ENCODE data around the gene VPS13C. TPM values are rescaled to one million over a fixed set of nuclear protein-coding genes. Genes with fewer than 3 reads are reported as not detected.

VPS13C gene
- total RNA-seq, 5 donors from 2014 or later (not counting 1 experiment from before 2014, with no cell fraction given): 84.4 to 136 (median 117) TPM

DNA sequence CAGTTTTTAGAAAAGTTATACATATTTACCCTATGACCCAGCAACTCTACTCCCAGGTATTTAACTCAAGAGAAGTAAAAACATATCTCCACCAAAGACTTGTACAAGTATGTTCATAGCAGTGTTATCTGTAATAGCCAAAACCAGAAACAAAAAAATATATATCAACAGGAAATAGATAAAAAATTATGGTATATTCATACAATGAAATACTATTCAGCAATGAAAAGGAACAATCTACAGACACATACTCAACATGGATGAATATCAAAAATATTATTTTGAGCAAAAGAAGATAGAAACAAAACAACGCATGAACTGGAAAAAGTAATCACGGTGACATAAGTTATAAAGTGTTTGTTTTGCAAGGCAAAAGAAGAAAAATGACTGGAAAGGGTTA, 72.4 kb downstream of the VPS13C start:
- Mint-ChIP-seq H3K4me3 (no peak overlapping the region), H3K9me3 (peaks cover 0 to 8% (median 0%) of the 10 kb centered on the region in 3 donors), H3K27me3 (no peaks in the 10 kb centered on the region), H3K27ac (no peak overlapping the region), H3K4me1 (no peaks in the 10 kb centered on the region), H3K36me3 (peaks cover 64% of the 10 kb centered on the region)
- DNase-seq: no peak
- H3K9me3 ChIP-seq: no peaks in the 10 kb centered on the region
- no peak for ATAC-seq (replicated peaks in 1 of 4)
- WGBS (ENCODE audit: insufficient coverage): no CpG with 5 or more reads among the region's 2 CpGs
- no peak overlapping the region for H3K4me3 ChIP-seq (ENCODE audit: control insufficient read depth in 1 of 2, extremely low read depth in 1 of 2, low read length in 1 of 2)
- no peaks in the 10 kb centered on the region for H3K27me3 ChIP-seq (replicated peaks in 1 of 2; ENCODE audit: control insufficient read depth in 2 of 2, extremely low read depth in 1 of 2, insufficient read depth in 2 of 2, low read length in 1 of 2)
- H3K36me3 ChIP-seq (ENCODE audit: control insufficient read depth in 2 of 2, extremely low read depth in 1 of 2, insufficient read depth in 1 of 2, low read length in 1 of 2): peaks cover 7 to 31% of the 10 kb centered on the region in 2 donors
- no peaks in the 10 kb centered on the region for H3K4me1 ChIP-seq (ENCODE audit: control insufficient read depth in 1 of 2, extremely low read depth in 1 of 2, insufficient read depth in 2 of 2, low read length in 2 of 2)
- H3K27ac ChIP-seq (ENCODE audit: low read length): no peak overlapping the region
- POLR2A ChIA-PET: no interaction called here
- CTCF ChIA-PET: no interaction called here

DNA sequence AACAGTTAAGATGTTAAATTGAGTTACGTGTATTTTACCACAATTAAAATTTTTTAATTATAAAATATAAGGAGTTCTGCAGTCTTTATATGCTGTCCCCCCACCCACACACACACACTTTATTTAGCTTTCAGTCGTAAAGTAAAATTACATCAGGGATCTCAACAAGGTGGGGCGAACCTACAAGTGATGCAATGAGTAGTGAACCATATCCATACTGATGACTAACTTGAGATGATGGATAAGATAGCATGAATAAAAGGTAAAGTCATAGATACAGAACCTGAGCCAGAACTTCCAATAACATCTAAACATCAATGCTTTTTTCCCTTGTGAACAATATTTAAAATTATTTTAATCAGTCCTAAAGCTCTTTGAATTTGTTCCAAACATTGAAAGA, 77.2 kb downstream of the VPS13C start:
- POLR2A ChIA-PET: no interaction called here
- Mint-ChIP-seq H3K9me3 (peaks cover 0 to 1% (median 0%) of the 10 kb centered on the region in 3 donors), H3K4me1 (no peaks in the 10 kb centered on the region), H3K36me3 (peaks cover 67% of the 10 kb centered on the region), H3K4me3 (no peak overlapping the region), H3K27ac (no peak overlapping the region), H3K27me3 (no peaks in the 10 kb centered on the region)
- H3K4me3 ChIP-seq (ENCODE audit: control insufficient read depth in 1 of 2, extremely low read depth in 1 of 2, low read length in 1 of 2): no peak overlapping the region
- CTCF ChIA-PET: no interaction called here
- no peak for DNase-seq
- no peak for ATAC-seq (replicated peaks in 1 of 4)
- H3K27ac ChIP-seq (ENCODE audit: low read length): no peak overlapping the region
- H3K9me3 ChIP-seq: no peaks in the 10 kb centered on the region
- no peaks in the 10 kb centered on the region for H3K27me3 ChIP-seq (replicated peaks in 1 of 2; ENCODE audit: control insufficient read depth in 2 of 2, extremely low read depth in 1 of 2, insufficient read depth in 2 of 2, low read length in 1 of 2)
- no CpG with 5 or more reads among the region's 3 CpGs for WGBS (ENCODE audit: insufficient coverage)
- H3K4me1 ChIP-seq (ENCODE audit: control insufficient read depth in 1 of 2, extremely low read depth in 1 of 2, insufficient read depth in 2 of 2, low read length in 2 of 2): no peaks in the 10 kb centered on the region
- peaks cover 6 to 56% of the 10 kb centered on the region in 2 donors for H3K36me3 ChIP-seq (ENCODE audit: control insufficient read depth in 2 of 2, extremely low read depth in 1 of 2, insufficient read depth in 1 of 2, low read length in 1 of 2)

DNA sequence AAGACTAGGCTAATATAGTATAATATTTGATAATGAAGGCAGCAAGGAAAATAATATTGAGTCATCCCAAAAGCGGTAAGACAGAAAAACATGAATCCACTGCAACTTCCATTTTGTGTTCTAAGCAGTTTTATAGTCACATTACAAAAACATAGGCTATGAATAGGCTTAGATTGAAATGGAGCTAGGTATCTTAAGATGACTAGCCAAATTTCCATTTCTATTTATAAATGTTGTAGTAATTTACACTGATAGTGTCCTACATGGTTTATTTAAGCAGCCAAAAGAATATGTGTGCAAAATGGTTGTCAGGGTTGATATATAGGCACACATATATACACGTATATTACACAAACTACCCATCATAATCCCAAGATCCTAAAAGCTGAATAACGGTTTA, 82.0 kb downstream of the VPS13C start:
- Histone ChIP-seq H3K27ac (ENCODE audit: low read length) (no peak overlapping the region), H3K4me1 (ENCODE audit: control insufficient read depth in 1 of 2, extremely low read depth in 1 of 2, insufficient read depth in 2 of 2, low read length in 2 of 2) (no peaks in the 10 kb centered on the region), H3K27me3 (replicated peaks in 1 of 2; ENCODE audit: control insufficient read depth in 2 of 2, extremely low read depth in 1 of 2, insufficient read depth in 2 of 2, low read length in 1 of 2) (no peaks in the 10 kb centered on the region), H3K9me3 (no peaks in the 10 kb centered on the region), H3K4me3 (ENCODE audit: control insufficient read depth in 1 of 2, extremely low read depth in 1 of 2, low read length in 1 of 2) (no peak overlapping the region), H3K36me3 (ENCODE audit: control insufficient read depth in 2 of 2, extremely low read depth in 1 of 2, insufficient read depth in 1 of 2, low read length in 1 of 2) (peaks cover 0 to 44% of the 10 kb centered on the region in 2 donors)
- Mint-ChIP-seq H3K4me1 (peaks cover 11 to 15% (median 14%) of the 10 kb centered on the region in 3 donors), H3K36me3 (peaks cover 56% of the 10 kb centered on the region), H3K27me3 (no peaks in the 10 kb centered on the region), H3K4me3 (no peak overlapping the region), H3K27ac (no peak overlapping the region), H3K9me3 (no peaks in the 10 kb centered on the region)
- DNase-seq (no peak), ATAC-seq (replicated peaks in 1 of 4) (no peak)
- CTCF ChIA-PET: no interaction called here
- POLR2A ChIA-PET: no interaction called here
- no CpG with 5 or more reads among the region's 3 CpGs for WGBS (ENCODE audit: insufficient coverage)

DNA sequence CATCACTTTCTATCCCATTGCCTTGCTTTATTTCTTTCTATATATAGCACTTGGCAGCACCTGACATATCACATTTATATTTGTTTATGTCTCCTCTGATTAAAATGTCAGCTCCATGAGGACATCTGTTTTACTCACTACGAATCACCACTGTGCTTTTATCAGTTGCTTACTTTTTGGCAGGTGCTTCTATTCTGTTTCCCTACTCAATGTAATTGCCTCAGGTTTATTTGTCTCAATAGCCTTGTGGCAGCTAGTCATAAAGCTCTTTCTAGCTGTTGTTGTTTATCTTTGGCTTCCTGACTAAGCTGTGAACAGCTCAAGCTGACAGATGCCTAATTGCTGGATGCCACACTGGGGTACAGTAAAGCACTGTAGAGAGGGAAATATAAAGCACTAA, 85.5 kb downstream of the VPS13C start:
- no CpG with 5 or more reads among the region's 1 CpG for WGBS (ENCODE audit: insufficient coverage)
- Mint-ChIP-seq H3K4me3 (no peak overlapping the region), H3K36me3 (peaks cover 59% of the 10 kb centered on the region), H3K27ac (peak overlapping the region; percentile 0 to 48), H3K4me1 (peaks cover 11 to 15% (median 14%) of the 10 kb centered on the region in 3 donors), H3K9me3 (no peaks in the 10 kb centered on the region), H3K27me3 (no peaks in the 10 kb centered on the region)
- ChIA-PET POLR2A (no interaction called here), CTCF (interaction anchor here in 1 of 2 donors (0.7 kb wide), 1 partner anchor 1522 kb away, joined by 4 read pairs; no protein-coding TSS in a partner anchor)
- no peak overlapping the region for H3K27ac ChIP-seq (ENCODE audit: low read length)
- DNase-seq: no peak
- H3K4me3 ChIP-seq (ENCODE audit: control insufficient read depth in 1 of 2, extremely low read depth in 1 of 2, low read length in 1 of 2): no peak overlapping the region
- peaks cover 0 to 50% of the 10 kb centered on the region in 2 donors for H3K36me3 ChIP-seq (ENCODE audit: control insufficient read depth in 2 of 2, extremely low read depth in 1 of 2, insufficient read depth in 1 of 2, low read length in 1 of 2)
- H3K27me3 ChIP-seq (replicated peaks in 1 of 2; ENCODE audit: control insufficient read depth in 2 of 2, extremely low read depth in 1 of 2, insufficient read depth in 2 of 2, low read length in 1 of 2): no peaks in the 10 kb centered on the region
- ATAC-seq (replicated peaks in 1 of 4): no peak
- no peaks in the 10 kb centered on the region for H3K4me1 ChIP-seq (ENCODE audit: control insufficient read depth in 1 of 2, extremely low read depth in 1 of 2, insufficient read depth in 2 of 2, low read length in 2 of 2)
- H3K9me3 ChIP-seq: no peaks in the 10 kb centered on the region

DNA sequence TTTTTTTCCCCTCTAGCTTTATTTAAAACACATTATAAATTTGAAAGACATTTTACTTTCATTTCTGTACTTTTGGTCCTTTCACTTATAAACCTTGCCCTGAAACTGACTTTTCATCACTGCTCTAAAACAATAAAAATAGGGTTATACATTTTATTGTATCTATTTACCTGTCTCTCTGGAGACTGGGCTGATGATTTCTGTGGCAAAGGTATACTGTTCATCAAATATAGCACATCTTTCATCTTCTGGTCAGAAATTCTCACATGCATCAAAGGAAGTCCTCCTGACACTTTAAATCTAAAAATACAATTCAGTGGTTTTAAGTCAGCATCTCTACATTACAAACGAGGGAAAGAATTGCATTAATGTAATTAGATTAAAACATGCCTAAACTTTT, 86.1 kb downstream of the VPS13C start:
- no CpG with 5 or more reads among the region's 1 CpG for WGBS (ENCODE audit: insufficient coverage)
- H3K36me3 Mint-ChIP-seq: peaks cover 53% of the 10 kb centered on the region
- H3K9me3 ChIP-seq: no peaks in the 10 kb centered on the region

DNA sequence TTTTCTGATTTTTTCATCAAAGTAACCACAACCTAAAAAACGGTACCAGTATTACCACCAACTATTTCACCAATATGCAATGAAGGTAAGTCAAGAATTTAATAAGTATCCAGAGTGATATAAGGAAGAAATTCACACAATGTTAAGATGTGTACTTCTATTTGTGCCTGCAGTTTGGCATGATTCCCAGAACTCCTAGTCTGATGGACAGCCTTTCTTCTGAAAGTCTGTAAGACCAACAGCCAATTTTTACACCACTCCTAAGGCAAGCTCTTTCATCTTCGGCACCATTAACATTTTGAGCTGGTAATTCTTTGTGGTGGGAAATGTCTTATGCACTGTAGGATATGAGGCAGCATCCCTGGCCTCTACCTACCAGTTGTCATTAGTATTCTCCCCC, 108.3 kb downstream of the VPS13C start:
- ChIA-PET POLR2A (no interaction called here), CTCF (no interaction called here)
- no peak overlapping the region for H3K4me3 Mint-ChIP-seq
- H3K36me3 Mint-ChIP-seq: peaks cover 58% of the 10 kb centered on the region
- no peak for DNase-seq
- no peak for ATAC-seq (replicated peaks in 1 of 4)
- H3K4me1 Mint-ChIP-seq: no peaks in the 10 kb centered on the region
- H3K27ac Mint-ChIP-seq: no peak overlapping the region
- no peaks in the 10 kb centered on the region for H3K27me3 Mint-ChIP-seq
- peaks cover 0 to 4% (median 3%) of the 10 kb centered on the region in 3 donors for H3K9me3 Mint-ChIP-seq
- H3K4me3 ChIP-seq (ENCODE audit: control insufficient read depth in 1 of 2, extremely low read depth in 1 of 2, low read length in 1 of 2): no peak overlapping the region
- no peak overlapping the region for H3K27ac ChIP-seq (ENCODE audit: low read length)
- no peaks in the 10 kb centered on the region for H3K27me3 ChIP-seq (replicated peaks in 1 of 2; ENCODE audit: control insufficient read depth in 2 of 2, extremely low read depth in 1 of 2, insufficient read depth in 2 of 2, low read length in 1 of 2)
- no CpG with 5 or more reads among the region's 2 CpGs for WGBS (ENCODE audit: insufficient coverage)
- H3K36me3 ChIP-seq (ENCODE audit: control insufficient read depth in 2 of 2, extremely low read depth in 1 of 2, insufficient read depth in 1 of 2, low read length in 1 of 2): peaks cover 0 to 50% of the 10 kb centered on the region in 2 donors
- no peaks in the 10 kb centered on the region for H3K4me1 ChIP-seq (ENCODE audit: control insufficient read depth in 1 of 2, extremely low read depth in 1 of 2, insufficient read depth in 2 of 2, low read length in 2 of 2)
- H3K9me3 ChIP-seq: no peaks in the 10 kb centered on the region

More for the DNA sequence above, 86.1 kb downstream of the VPS13C start:
- no peaks in the 10 kb centered on the region for H3K4me1 ChIP-seq (ENCODE audit: control insufficient read depth in 1 of 2, extremely low read depth in 1 of 2, insufficient read depth in 2 of 2, low read length in 2 of 2)
- peaks cover 0 to 46% of the 10 kb centered on the region in 2 donors for H3K36me3 ChIP-seq (ENCODE audit: control insufficient read depth in 2 of 2, extremely low read depth in 1 of 2, insufficient read depth in 1 of 2, low read length in 1 of 2)
- H3K27me3 Mint-ChIP-seq: no peaks in the 10 kb centered on the region
- H3K27ac Mint-ChIP-seq: no peak overlapping the region
- ChIA-PET CTCF (interaction anchor here in 1 of 2 donors (0.6 kb wide), 1 partner anchor 120 kb away, joined by 3 read pairs; no protein-coding TSS in a partner anchor), POLR2A (interaction anchor here in 1 of 2 donors (0.6 kb wide), 2 partner anchors 19 to 106 kb away, joined by 3 to 4 read pairs; no protein-coding TSS in a partner anchor)
- no peak overlapping the region for H3K4me3 Mint-ChIP-seq
- no peak for ATAC-seq (replicated peaks in 1 of 4)
- no peaks in the 10 kb centered on the region for H3K27me3 ChIP-seq (replicated peaks in 1 of 2; ENCODE audit: control insufficient read depth in 2 of 2, extremely low read depth in 1 of 2, insufficient read depth in 2 of 2, low read length in 1 of 2)
- H3K27ac ChIP-seq (ENCODE audit: low read length): no peak overlapping the region
- peaks cover 11 to 15% (median 14%) of the 10 kb centered on the region in 3 donors for H3K4me1 Mint-ChIP-seq
- DNase-seq: no peak
- H3K4me3 ChIP-seq (ENCODE audit: control insufficient read depth in 1 of 2, extremely low read depth in 1 of 2, low read length in 1 of 2): no peak overlapping the region
- no peaks in the 10 kb centered on the region for H3K9me3 Mint-ChIP-seq

DNA sequence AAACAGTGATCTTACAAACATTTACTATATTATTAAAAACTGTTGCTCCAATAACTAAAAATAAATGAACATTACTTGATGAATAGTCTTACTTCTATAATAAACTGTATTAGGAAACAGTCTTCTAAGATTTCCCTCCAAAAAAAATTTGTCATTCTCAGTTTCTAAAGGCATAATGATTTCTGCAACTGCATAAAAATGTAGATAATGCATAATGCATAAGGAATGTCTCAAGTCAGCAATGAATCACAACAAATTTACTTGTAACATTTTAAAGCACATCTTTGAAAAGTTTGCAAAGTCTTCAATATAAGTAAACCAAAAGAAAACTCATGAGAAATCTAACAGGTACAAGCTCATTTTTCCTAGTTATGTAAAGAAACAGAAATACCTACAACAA, 113.5 kb downstream of the VPS13C start:
- no peak for ATAC-seq (replicated peaks in 1 of 4)
- POLR2A ChIA-PET: no interaction called here
- no peak for DNase-seq

More for the DNA sequence above, 113.5 kb downstream of the VPS13C start:
- Mint-ChIP-seq H3K27ac (peak overlapping the region in 1 of 2 donors; percentile 11), H3K4me3 (no peak overlapping the region), H3K27me3 (no peaks in the 10 kb centered on the region), H3K4me1 (no peaks in the 10 kb centered on the region), H3K9me3 (no peaks in the 10 kb centered on the region), H3K36me3 (peaks cover 54% of the 10 kb centered on the region)
- CTCF ChIA-PET: no interaction called here
- Histone ChIP-seq H3K4me1 (ENCODE audit: control insufficient read depth in 1 of 2, extremely low read depth in 1 of 2, insufficient read depth in 2 of 2, low read length in 2 of 2) (no peaks in the 10 kb centered on the region), H3K36me3 (ENCODE audit: control insufficient read depth in 2 of 2, extremely low read depth in 1 of 2, insufficient read depth in 1 of 2, low read length in 1 of 2) (peaks cover 0 to 36% of the 10 kb centered on the region in 2 donors), H3K9me3 (no peaks in the 10 kb centered on the region), H3K27ac (ENCODE audit: low read length) (no peak overlapping the region), H3K4me3 (ENCODE audit: control insufficient read depth in 1 of 2, extremely low read depth in 1 of 2, low read length in 1 of 2) (no peak overlapping the region), H3K27me3 (replicated peaks in 1 of 2; ENCODE audit: control insufficient read depth in 2 of 2, extremely low read depth in 1 of 2, insufficient read depth in 2 of 2, low read length in 1 of 2) (no peaks in the 10 kb centered on the region)

All from T-cell (primary cell).